Parathyroid adenoma (tissue), 2 donors: ENCODE data around the gene COL4A2.

Experiments used
- H2AFZ ChIP-seq: fragments of 300-600 bp; sonication (generic); one replicate; pipeline ENCODE4 v1.7.0; 2017; ENCODE audit warnings: antibody characterized with exemption, mild to moderate bottlenecking
- H3K27ac ChIP-seq: fragments of 300-600 bp; sonication (generic); one replicate; pipeline ENCODE4 v1.7.0; 2017
- H3K27me3 ChIP-seq: fragments of 300-600 bp; sonication (generic); one replicate; pipeline ENCODE4 v1.7.0; 2017; ENCODE audit warnings: low read length; ENCODE audit not compliant: control insufficient read depth, insufficient read depth
- H3K36me3 ChIP-seq: fragments of 300-600 bp; sonication (generic); one replicate; pipeline ENCODE4 v1.7.0; 2017; ENCODE audit warnings: low read length; ENCODE audit not compliant: control insufficient read depth, insufficient read depth
- H3K4me1 ChIP-seq: fragments of 300-600 bp; sonication (generic); one replicate; pipeline ENCODE4 v1.7.0; 2017; ENCODE audit warnings: control low read depth
- H3K4me2 ChIP-seq: fragments of 300-600 bp; sonication (generic); one replicate; pipeline ENCODE4 v1.7.0; 2017; ENCODE audit warnings: low read length
- H3K4me3 ChIP-seq: fragments of 300-600 bp; sonication (generic); one replicate; pipeline ENCODE4 v1.7.0; 2017; ENCODE audit warnings: low read depth, low read length
- H3K79me2 ChIP-seq: fragments of 300-600 bp; sonication (generic); one replicate; pipeline ENCODE4 v1.7.0; 2017; ENCODE audit warnings: control low read depth
- H3K9ac ChIP-seq: fragments of 300-600 bp; sonication (generic); one replicate; pipeline ENCODE4 v1.7.0; 2017; ENCODE audit warnings: mild to moderate bottlenecking
- H3K9me3 ChIP-seq: fragments of 300-600 bp; sonication (generic); one replicate; pipeline ENCODE4 v1.7.0; 2017; ENCODE audit warnings: low read length; ENCODE audit not compliant: control insufficient read depth
- CTCF ChIP-seq: fragments of 300-600 bp; sonication (generic); IDR thresholded peaks from one replicate; pipeline ENCODE4 v1.7.0; 2017; ENCODE audit warnings: antibody characterized with exemption, mild to moderate bottlenecking
- donor health status: primary hyperparathyroidism.

COL4A2 gene

DNA sequence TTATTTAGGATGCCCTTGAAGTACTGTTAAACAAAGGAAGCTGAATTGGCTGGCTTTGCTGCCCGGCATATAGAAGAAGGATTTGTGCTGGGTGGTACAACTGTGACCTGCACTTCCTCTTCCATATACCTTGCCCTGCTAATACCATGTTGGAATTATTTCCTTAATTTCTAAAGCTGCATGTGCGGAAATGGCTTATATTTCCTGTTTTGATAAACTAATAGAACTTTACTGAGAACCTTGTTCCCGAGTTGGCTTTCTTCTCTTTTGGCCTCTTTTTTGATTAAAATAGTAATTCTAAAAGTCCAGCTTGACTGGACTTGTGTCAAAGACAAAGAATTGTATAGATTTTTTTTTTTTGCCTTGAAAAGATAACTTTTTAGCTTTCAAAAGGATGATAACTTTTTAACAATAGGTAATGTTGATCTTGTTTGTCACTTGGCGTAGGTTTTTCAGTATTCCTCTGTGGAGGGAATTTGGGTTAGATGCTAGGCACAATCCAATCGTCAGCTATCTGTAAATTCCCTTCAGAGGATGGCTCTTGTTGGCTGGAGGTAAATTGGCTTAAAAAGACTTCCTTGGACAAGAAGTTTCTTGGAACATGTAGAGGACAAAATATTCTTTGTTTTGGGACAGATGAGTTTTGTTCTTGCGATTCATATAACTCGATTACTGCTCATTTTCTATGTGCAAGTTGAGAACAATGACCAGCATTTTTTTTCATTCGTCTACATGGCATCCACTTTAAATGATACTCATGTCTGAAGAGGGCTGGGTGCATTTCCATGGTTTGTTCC, 41.4 kb downstream of the COL4A2 start:
- Histone ChIP-seq H3K27me3 (no peaks in the 10 kb centered on the region), H3K79me2 (no peaks in the 10 kb centered on the region), H3K4me2 (no peak overlapping the region), H3K4me3 (no peak overlapping the region), H3K36me3 (no peaks in the 10 kb centered on the region), H3K9ac (no peak overlapping the region), H3K4me1 (no peaks in the 10 kb centered on the region), H3K27ac (no peak overlapping the region), H3K9me3 (no peaks in the 10 kb centered on the region), H2AFZ (no peak overlapping the region)
- no peak for TF ChIP-seq CTCF

- Histone ChIP-seq H3K9ac (no peak overlapping the region), H3K27me3 (no peaks in the 10 kb centered on the region), H3K36me3 (no peaks in the 10 kb centered on the region), H3K4me2 (no peak overlapping the region), H3K9me3 (no peaks in the 10 kb centered on the region), H3K27ac (no peak overlapping the region), H3K4me1 (no peaks in the 10 kb centered on the region), H3K4me3 (no peak overlapping the region), H2AFZ (no peak overlapping the region), H3K79me2 (no peaks in the 10 kb centered on the region)
- TF ChIP-seq CTCF, result no peak
These were observed 42.2 kb downstream of the COL4A2 start for GRCh38 chr13:110349239-110349638.

DNA sequence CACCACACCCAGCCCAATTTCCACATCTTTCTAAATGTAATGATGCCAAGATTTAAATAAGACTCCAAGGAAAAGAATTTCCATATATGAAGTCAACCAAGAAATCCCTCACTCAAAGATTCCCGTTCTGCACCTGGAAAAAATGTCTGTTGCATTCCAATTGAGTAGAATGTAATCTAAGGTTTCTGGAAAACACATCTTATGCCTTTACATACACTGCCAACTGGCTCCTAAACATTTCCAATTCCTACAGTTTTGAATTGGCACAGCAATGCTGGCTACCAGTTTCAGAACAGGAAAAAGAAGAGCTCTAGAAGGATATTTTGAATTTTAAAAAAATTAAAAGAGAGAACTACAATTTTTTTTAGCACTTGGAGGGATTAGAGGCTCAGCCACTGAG, 43.0 kb downstream of the COL4A2 start:
- Histone ChIP-seq H3K79me2 (no peaks in the 10 kb centered on the region), H3K9ac (no peak overlapping the region), H3K27ac (no peak overlapping the region), H2AFZ (no peak overlapping the region), H3K4me1 (no peaks in the 10 kb centered on the region), H3K36me3 (no peaks in the 10 kb centered on the region), H3K9me3 (no peaks in the 10 kb centered on the region), H3K27me3 (no peaks in the 10 kb centered on the region), H3K4me2 (no peak overlapping the region), H3K4me3 (no peak overlapping the region)
- TF ChIP-seq CTCF, result no peak

DNA sequence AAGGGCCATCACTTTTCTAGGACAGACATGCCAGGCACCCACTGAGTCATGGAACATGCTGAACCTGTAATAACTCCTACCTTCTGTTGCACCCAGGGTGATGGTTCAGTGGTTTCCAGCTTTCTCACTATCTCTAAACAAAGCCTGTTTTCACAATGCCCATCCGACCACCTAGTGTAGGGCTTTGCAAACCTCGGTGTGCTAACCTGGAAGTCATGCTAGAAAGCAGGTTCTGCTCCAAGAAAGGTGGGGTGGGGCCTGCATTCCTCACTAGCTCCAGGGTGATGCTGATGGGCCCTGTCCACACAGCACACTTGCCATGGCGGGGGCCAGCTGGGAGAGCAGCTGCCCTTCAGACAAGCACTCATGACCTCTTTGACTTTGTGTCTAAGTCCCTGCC, 43.4 kb downstream of the COL4A2 start:
- Histone ChIP-seq H3K27ac (no peak overlapping the region), H3K4me2 (no peak overlapping the region)

More for the DNA sequence above, 43.4 kb downstream of the COL4A2 start:
- Histone ChIP-seq H3K9me3 (no peaks in the 10 kb centered on the region), H3K4me1 (no peaks in the 10 kb centered on the region), H3K4me3 (no peak overlapping the region), H3K79me2 (no peaks in the 10 kb centered on the region), H3K27me3 (no peaks in the 10 kb centered on the region), H3K36me3 (no peaks in the 10 kb centered on the region), H3K9ac (no peak overlapping the region), H2AFZ (no peak overlapping the region)
- TF ChIP-seq CTCF, result no peak
